ENCODE results near the gene OPRM1.

The OPRM1 gene

GRCh38 chr6:154039231-154039842, at the start of gene OPRM1:
Gene OPRM1 (plus strand): TSS chr6:154039240. CDS start chr6:154039545, 305 bp downstream.
- DNase-seq, result peak in 38 of 42 donors; percentile 7 to 63 (median 36)
- intact Hi-C loops (cut with DNase I), result no loop called here

- no peak for DNase-seq
- intact Hi-C loops (cut with DNase I), result no loop called here
Observed at GRCh38 chr6:153989989-153990388, 49.1 kb upstream of the OPRM1 start.

- intact Hi-C loops (cut with DNase I), result no loop called here
- DNase-seq, result no peak
Observed at GRCh38 chr6:153994004-153994403, 45.0 kb upstream of the OPRM1 start.

- intact Hi-C loops (cut with DNase I), result no loop called here
- DNase-seq, result no peak
Observed at GRCh38 chr6:153994811-153995210, 44.2 kb upstream of the OPRM1 start.

- intact Hi-C loops (cut with DNase I), result no loop called here
- DNase-seq, result peak in 1 of 42 donors; percentile 15
Observed at GRCh38 chr6:153997221-153997620, 41.8 kb upstream of the OPRM1 start.

- intact Hi-C loops (cut with DNase I), result no loop called here
- no peak for DNase-seq
Observed at GRCh38 chr6:154001494-154002285, 37.4 kb upstream of the OPRM1 start.

- intact Hi-C loops (cut with DNase I), result no loop called here
- no peak for DNase-seq
Observed at GRCh38 chr6:154002894-154003293, 36.1 kb upstream of the OPRM1 start.

GRCh38 chr6:154010371-154010770, 28.7 kb upstream of the OPRM1 start:
- no peak for DNase-seq
- intact Hi-C loops (cut with DNase I), result no loop called here

- intact Hi-C loops (cut with DNase I), result no loop called here
- no peak for DNase-seq
Observed at GRCh38 chr6:154012852-154013251, 26.2 kb upstream of the OPRM1 start.

GRCh38 chr6:154017786-154018185, 21.3 kb upstream of the OPRM1 start:
- intact Hi-C loops (cut with DNase I), result no loop called here

GRCh38 chr6:154030646-154031045, 8.4 kb upstream of the OPRM1 start:
- intact Hi-C loops (cut with DNase I), result no loop called here
- DNase-seq, result no peak

More at GRCh38 chr6:154017786-154018185, 21.3 kb upstream of the OPRM1 start:
- no peak for DNase-seq

GRCh38 chr6:154041001-154041400, 2.0 kb downstream of the OPRM1 start:
- DNase-seq, result no peak
- intact Hi-C loops (cut with DNase I), result no loop called here

GRCh38 chr6:154053141-154053540, 14.1 kb downstream of the OPRM1 start:
- intact Hi-C loops (cut with DNase I), result no loop called here
- peak in 37 of 42 donors; percentile 13 to 73 (median 51) for DNase-seq

- intact Hi-C loops (cut with DNase I), result no loop called here
- DNase-seq, result peak in 17 of 42 donors; percentile 10 to 69 (median 32)
Observed at GRCh38 chr6:154056536-154056935, 17.5 kb downstream of the OPRM1 start.

- intact Hi-C loops (cut with DNase I), result no loop called here
- DNase-seq, result no peak
Observed at GRCh38 chr6:154057098-154057497, 18.1 kb downstream of the OPRM1 start.

GRCh38 chr6:154058963-154059680, 20.1 kb downstream of the OPRM1 start:
- DNase-seq, result no peak
- intact Hi-C loops (cut with DNase I), result no loop called here

GRCh38 chr6:154060076-154060475, 21.0 kb downstream of the OPRM1 start:
- intact Hi-C loops (cut with DNase I), result no loop called here
- DNase-seq, result no peak

GRCh38 chr6:154070041-154070440, 31.0 kb downstream of the OPRM1 start:
- DNase-seq, result peak in 4 of 42 donors; percentile 19 to 31 (median 24)
- intact Hi-C loops (cut with DNase I), result no loop called here

- DNase-seq, result no peak
- intact Hi-C loops (cut with DNase I), result no loop called here
Observed at GRCh38 chr6:154070657-154071056, 31.6 kb downstream of the OPRM1 start.

- intact Hi-C loops (cut with DNase I), result no loop called here
- no peak for DNase-seq
Observed at GRCh38 chr6:154071236-154071635, 32.2 kb downstream of the OPRM1 start.

All from head of caudate nucleus (tissue), 42 donors.